Kidney (tissue), 14 donors: ENCODE results near the gene FREM1. TPM values are rescaled to one million over a fixed set of nuclear protein-coding genes. Genes with fewer than 3 reads are reported as not detected.

ENCODE experiments used
- DNase-seq, 5 donors: peaks; one replicate each; pipeline ENCODE4 v3.0.0-alpha.2; 2013 to 2020
- FAIRE-seq: peaks from 2 replicates; lab custom pipeline; 2012; peaks lifted over from hg19 to GRCh38; lab: Jason Lieb, UNC
- H3K27ac ChIP-seq, 2 donors: one replicate each; pipeline ENCODE4 v1.7.0; 2013; ENCODE audit warnings: low read depth in 2 of 2, low read length in 2 of 2, inconsistent platforms in 1 of 2
- H3K27me3 ChIP-seq: one replicate; pipeline ENCODE4 v1.7.1; 2013; ENCODE audit warnings: low read length, inconsistent platforms; ENCODE audit not compliant: control insufficient read depth, insufficient read depth
- H3K36me3 ChIP-seq, 3 donors: one replicate each; pipeline versions ENCODE4 v1.7.0 to v1.7.1; 2013; ENCODE audit warnings: low read length in 3 of 3, control low read depth in 1 of 3, inconsistent platforms in 1 of 3; ENCODE audit not compliant: insufficient read depth in 3 of 3, control insufficient read depth in 2 of 3
- H3K4me1 ChIP-seq, 3 donors: one replicate each; pipeline versions ENCODE4 v1.7.0 to v1.7.1; 2013; ENCODE audit warnings: low read length in 3 of 3, inconsistent platforms in 1 of 3, low read depth in 1 of 3; ENCODE audit not compliant: control insufficient read depth in 2 of 3, insufficient read depth in 2 of 3
- H3K4me3 ChIP-seq, 3 donors: one replicate each; pipeline versions ENCODE4 v1.7.0 to v1.8.1; 2013; ENCODE audit warnings: low read length in 3 of 3, control low read depth in 1 of 3, inconsistent platforms in 1 of 3
- H3K9ac ChIP-seq, 3 donors: one replicate each; pipeline versions ENCODE4 v1.7.0 to v1.7.1; 2013; ENCODE audit warnings: low read length in 3 of 3, control low read depth in 1 of 3, inconsistent platforms in 1 of 3
- H3K9me3 ChIP-seq, 3 donors: one replicate each; pipeline versions ENCODE4 v1.7.0 to v1.7.1; 2013; ENCODE audit warnings: low read length in 3 of 3, control low read depth in 1 of 3, inconsistent platforms in 1 of 3; ENCODE audit not compliant: control insufficient read depth in 2 of 3, insufficient read depth in 1 of 3
- CTCF ChIP-seq: IDR thresholded peaks from 3 replicates; pipeline ENCODE4 v1.5.1; 2012; ENCODE audit warnings: mild to moderate bottlenecking, moderate library complexity, borderline replicate concordance; ENCODE audit not compliant: insufficient read depth; ENCODE audit errors: extremely low read depth
- intact Hi-C: fragments of 100-400 bp; cut with DNase I; formaldehyde crosslinking; loops from one replicate; pipeline ENCODE4 v1.11.1; 2022
- polyA plus RNA-seq: library from polyadenylated mRNA; stranded (reverse); fragments of 350-450 nt; fragmentation: Illumina TruSeq; extraction: RNeasy Lipid Tissue Mini Kit (QIAGEN cat#74804); gene quantifications from one replicate; pipeline ENCODE4 v1.2.3, GENCODE V29; 2014; ENCODE audit warnings: low read depth, low replicate concordance; ENCODE audit not compliant: insufficient read depth
- total RNA-seq: library from RNA; stranded (reverse); fragmentation: NEBNext Ultra II Directional; extraction: Animal tissue kit (Norgen Biotek cat#: 25700); gene quantifications from one replicate; pipeline ENCODE4 v1.2.1, GENCODE V29; 2021
- donor health status: control.
- donor health status: control.
- donor health status: control.
- donor health status: control.
- donor health status: control.
- donor health status: DM: yes; HTN: yes; CAD: no.
- donor health status: Normal renal cell carcinoma (clear cell type).

Gene FREM1
- total and polyA plus RNA-seq, 2 donors from 2014 or later = 8.3 to 17.0 TPM

GRCh38 chr9:14908295-14909180 is 1.7 kb downstream of the FREM1 start:
- Histone ChIP-seq H3K4me3 (peak overlapping the region; percentile 51 to 99 (median 62)), H3K9me3 (no peaks in the 10 kb centered on the region), H3K9ac (peak overlapping the region; percentile 21 to 100 (median 57)), H3K4me1 (peaks cover 15 to 32% (median 16%) of the 10 kb centered on the region in 3 donors), H3K27ac (peak overlapping the region; percentile 35 to 79), H3K36me3 (peaks cover 0 to 3% (median 0%) of the 10 kb centered on the region in 3 donors), H3K27me3 (no peaks in the 10 kb centered on the region)
- intact Hi-C loops = no loop called here
- TF ChIP-seq CTCF = no peak
- peak in 4 of 5 donors; percentile 72 to 89 (median 84) for DNase-seq
- peak; percentile 87 for FAIRE-seq

GRCh38 chr9:14907696-14908095 is 2.5 kb downstream of the FREM1 start:
- H3K4me1 ChIP-seq = peaks cover 13 to 35% (median 16%) of the 10 kb centered on the region in 3 donors
- H3K36me3 ChIP-seq = peaks cover 0 to 3% (median 0%) of the 10 kb centered on the region in 3 donors
- H3K9me3 ChIP-seq = no peaks in the 10 kb centered on the region
- intact Hi-C loops = no loop called here
- DNase-seq (no peak), FAIRE-seq (no peak)
- H3K27me3 ChIP-seq = no peaks in the 10 kb centered on the region
- peak overlapping the region; percentile 51 to 99 (median 62) for H3K4me3 ChIP-seq
- TF ChIP-seq CTCF = no peak
- H3K27ac ChIP-seq = peak overlapping the region; percentile 39 to 43
- H3K9ac ChIP-seq = peak overlapping the region; percentile 12 to 100 (median 47)

DNA sequence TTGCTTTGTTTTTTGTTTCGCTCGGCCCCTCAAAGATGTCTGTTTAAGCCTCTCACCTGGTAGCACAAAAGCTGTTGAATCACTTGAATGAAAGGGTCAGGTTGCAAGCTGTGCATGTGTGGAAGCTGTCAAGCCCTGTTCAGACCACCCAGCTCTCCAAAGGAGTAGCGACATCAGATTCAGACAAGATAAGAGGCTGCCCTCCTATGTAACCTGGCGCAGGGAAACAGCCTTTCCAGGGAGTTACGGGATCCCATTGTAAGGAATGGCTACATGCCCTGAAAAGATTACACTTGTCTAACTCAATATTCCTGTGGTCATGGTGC is 2.9 kb downstream of the FREM1 start:
- H3K27ac ChIP-seq = peak overlapping the region; percentile 39 to 43

More for the DNA sequence above, 2.9 kb downstream of the FREM1 start:
- Histone ChIP-seq H3K9ac (peak overlapping the region in 2 of 3 donors; percentile 47 to 100), H3K27me3 (no peaks in the 10 kb centered on the region), H3K4me1 (peaks cover 13 to 38% (median 16%) of the 10 kb centered on the region in 3 donors), H3K4me3 (peak overlapping the region; percentile 51 to 99 (median 62)), H3K9me3 (no peaks in the 10 kb centered on the region), H3K36me3 (peaks cover 0 to 3% (median 0%) of the 10 kb centered on the region in 3 donors)
- no peak for TF ChIP-seq CTCF
- intact Hi-C loops = no loop called here
- FAIRE-seq (no peak), DNase-seq (peak in 4 of 5 donors; percentile 59 to 76 (median 72))
